Measurements from ENCODE around the gene QSOX2. TPM values are rescaled to one million over a fixed set of nuclear protein-coding genes. Genes with fewer than 3 reads are reported as not detected.

Gene QSOX2
- total and polyA plus RNA-seq, 2 experiments from 2014 or later: 9.2 to 29.2 TPM

GRCh38 chr9:136258786-136259516 lies 13.3 kb upstream of the QSOX2 start:
- Mint-ChIP-seq H3K4me1 (peaks cover 3% of the 10 kb centered on the region; the same call in 1 of the 3 replicates), H3K36me3 (ENCODE audit: low read depth) (no peaks in the 10 kb centered on the region), H3K27me3 (ENCODE audit: insufficient read depth, low read depth, poor library complexity) (no peaks in the 10 kb centered on the region), H3K27ac (no peak overlapping the region), H3K9me3 (no peaks in the 10 kb centered on the region), H3K4me3 (no peak overlapping the region)
- H3K27ac ChIP-seq (ENCODE audit: low read depth): no peak overlapping the region
- no peaks in the 10 kb centered on the region for H3K36me3 ChIP-seq (ENCODE audit: insufficient read depth)
- no peaks in the 10 kb centered on the region for H3F3A ChIP-seq (replicated peaks; ENCODE audit: low read depth)
- no peaks in the 10 kb centered on the region for H3K79me2 ChIP-seq (replicated peaks; ENCODE audit: insufficient read depth)
- H3K4me3 ChIP-seq: no peak overlapping the region
- no peak overlapping the region for H3K4me2 ChIP-seq
- no peaks in the 10 kb centered on the region for H3K9me2 ChIP-seq (ENCODE audit: insufficient read depth)
- no peaks in the 10 kb centered on the region for H3K27me3 ChIP-seq (ENCODE audit: insufficient read depth)
- no peaks in the 10 kb centered on the region for H4K20me1 ChIP-seq (replicated peaks; ENCODE audit: insufficient read depth)
- ATAC-seq: no peak
- TF ChIP-seq REST (IDR thresholded peaks at IDR 0.05; ENCODE audit: unreplicated experiment): no peak
- TF ChIP-seq EZH2phosphoT487 (IDR thresholded peaks at IDR 0.05; ENCODE audit: unreplicated experiment): no peak
- no peak for TF ChIP-seq ZNF331 (CRISPR knock-in tag; IDR thresholded peaks at IDR 0.05; ENCODE audit: low read depth)
- TF ChIP-seq STAT1 (IDR thresholded peaks at IDR 0.05; ENCODE audit: unreplicated experiment): no peak
- no peak for TF ChIP-seq JUNB (IDR thresholded peaks at IDR 0.05; ENCODE audit: unreplicated experiment)
- TF ChIP-seq EZH2 (IDR thresholded peaks at IDR 0.05; ENCODE audit: low read depth, unreplicated experiment): no peak
- TF ChIP-seq CREB1 (CRISPR knock-in tag; IDR thresholded peaks at IDR 0.05; ENCODE audit: low read depth): no peak
- TF ChIP-seq CTCF (conservative IDR thresholded peaks at IDR 0.05; ENCODE audit: low read depth in 2 of 2): no peak
- no peak overlapping the region for H2AFZ ChIP-seq
- no peaks in the 10 kb centered on the region for H3K4me1 ChIP-seq (ENCODE audit: insufficient read depth)
- no peak for DNase-seq (ENCODE audit: low spot score)

- no peaks in the 10 kb centered on the region for H3K36me3 ChIP-seq (ENCODE audit: insufficient read depth)
- DNase-seq (ENCODE audit: low spot score): no peak
- H3K4me2 ChIP-seq: no peak overlapping the region
- H3F3A ChIP-seq (replicated peaks; ENCODE audit: low read depth): no peaks in the 10 kb centered on the region
- H3K4me1 Mint-ChIP-seq: peaks cover 3% of the 10 kb centered on the region; the same call in 1 of the 3 replicates
- no peaks in the 10 kb centered on the region for H3K9me2 ChIP-seq (ENCODE audit: insufficient read depth)
- H3K4me1 ChIP-seq (ENCODE audit: insufficient read depth): no peaks in the 10 kb centered on the region
- ATAC-seq: no peak
- H2AFZ ChIP-seq: no peak overlapping the region
- H3K36me3 Mint-ChIP-seq (ENCODE audit: low read depth): no peaks in the 10 kb centered on the region
- no peaks in the 10 kb centered on the region for H3K27me3 ChIP-seq (ENCODE audit: insufficient read depth)
- H3K27ac Mint-ChIP-seq: no peak overlapping the region
- H3K4me3 Mint-ChIP-seq: no peak overlapping the region
- no peaks in the 10 kb centered on the region for H3K79me2 ChIP-seq (replicated peaks; ENCODE audit: insufficient read depth)
- no peak overlapping the region for H3K4me3 ChIP-seq
- H4K20me1 ChIP-seq (replicated peaks; ENCODE audit: insufficient read depth): no peaks in the 10 kb centered on the region
- H3K9me3 Mint-ChIP-seq: no peaks in the 10 kb centered on the region
- no peaks in the 10 kb centered on the region for H3K27me3 Mint-ChIP-seq (ENCODE audit: insufficient read depth, low read depth, poor library complexity)
- H3K27ac ChIP-seq (ENCODE audit: low read depth): no peak overlapping the region
- TF ChIP-seq CREB1 (CRISPR knock-in tag; IDR thresholded peaks at IDR 0.05; ENCODE audit: low read depth): no peak
- TF ChIP-seq ZNF114 (CRISPR knock-in tag; IDR thresholded peaks at IDR 0.05): no peak
- TF ChIP-seq ETS1 (IDR thresholded peaks at IDR 0.05): no peak
- no peak for TF ChIP-seq REST (IDR thresholded peaks at IDR 0.05; ENCODE audit: unreplicated experiment)
- TF ChIP-seq JUNB (IDR thresholded peaks at IDR 0.05; ENCODE audit: unreplicated experiment): no peak
These were observed 12.7 kb upstream of the QSOX2 start for GRCh38 chr9:136258299-136258625.
